A673 (cell line): ENCODE data around the gene GPM6B.

Experiments
- EZH2 ChIP-seq: fragments of 200-600 bp; sonication (generic); IDR thresholded peaks from 2 replicates; pipeline ENCODE4 v1.6.1; 2017; ENCODE audit warnings: borderline replicate concordance, low read depth, mild to moderate bottlenecking, mixed read lengths, antibody characterized with exemption, low read length; ENCODE audit not compliant: poor library complexity, severe bottlenecking
- TF ChIP-seq, protein P1 (sequence below): fragments of 300-800, 200-600 bp; sonication (generic); conservative IDR thresholded peaks from 2 replicates; pipeline ENCODE4 v1.5.1; 2017; ENCODE audit warnings: low read depth, mild to moderate bottlenecking, antibody characterized with exemption, low read length, moderate library complexity, mixed read lengths

- TF ChIP-seq, protein P1, sequence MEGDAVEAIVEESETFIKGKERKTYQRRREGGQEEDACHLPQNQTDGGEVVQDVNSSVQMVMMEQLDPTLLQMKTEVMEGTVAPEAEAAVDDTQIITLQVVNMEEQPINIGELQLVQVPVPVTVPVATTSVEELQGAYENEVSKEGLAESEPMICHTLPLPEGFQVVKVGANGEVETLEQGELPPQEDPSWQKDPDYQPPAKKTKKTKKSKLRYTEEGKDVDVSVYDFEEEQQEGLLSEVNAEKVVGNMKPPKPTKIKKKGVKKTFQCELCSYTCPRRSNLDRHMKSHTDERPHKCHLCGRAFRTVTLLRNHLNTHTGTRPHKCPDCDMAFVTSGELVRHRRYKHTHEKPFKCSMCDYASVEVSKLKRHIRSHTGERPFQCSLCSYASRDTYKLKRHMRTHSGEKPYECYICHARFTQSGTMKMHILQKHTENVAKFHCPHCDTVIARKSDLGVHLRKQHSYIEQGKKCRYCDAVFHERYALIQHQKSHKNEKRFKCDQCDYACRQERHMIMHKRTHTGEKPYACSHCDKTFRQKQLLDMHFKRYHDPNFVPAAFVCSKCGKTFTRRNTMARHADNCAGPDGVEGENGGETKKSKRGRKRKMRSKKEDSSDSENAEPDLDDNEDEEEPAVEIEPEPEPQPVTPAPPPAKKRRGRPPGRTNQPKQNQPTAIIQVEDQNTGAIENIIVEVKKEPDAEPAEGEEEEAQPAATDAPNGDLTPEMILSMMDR, result no peak
- TF ChIP-seq EZH2, result no peak
Observed at GRCh38 chrX:13816176-13816575, 717 bp downstream of the GPM6B start.
